Breast epithelium (tissue), 4 donors: ENCODE results near the gene SYT1. TPM values are rescaled to one million over a fixed set of nuclear protein-coding genes. Genes with fewer than 3 reads are reported as not detected.

Source experiments
- DNase-seq, 2 donors: peaks; one replicate each; pipeline ENCODE4 v3.0.0-alpha.2; 2019; ENCODE audit warnings: low spot score in 2 of 2
- H3K27ac ChIP-seq, 2 donors: fragments of 200-600 bp; sonication (generic) in 1 of 2; one replicate each; pipeline ENCODE4 v1.5.1; 2016 to 2019; ENCODE audit warnings: mild to moderate bottlenecking in 1 of 2
- H3K27me3 ChIP-seq, 2 donors: fragments of 200-600 bp; sonication (generic) in 1 of 2; one replicate each; pipeline versions ENCODE4 v1.5.1 to v1.6.0; 2017 to 2019; ENCODE audit warnings: control low read depth in 1 of 2, mild to moderate bottlenecking in 1 of 2
- H3K36me3 ChIP-seq: fragments of 200-600 bp; one replicate; pipeline ENCODE4 v1.5.1; 2019
- H3K4me1 ChIP-seq, 2 donors: fragments of 200-600 bp; sonication (generic); one replicate each; pipeline ENCODE4 v1.5.1; 2016 to 2019; ENCODE audit warnings: control low read depth in 1 of 2
- H3K4me3 ChIP-seq, 3 donors: fragments of 200-600 bp; sonication (generic); 1 replicate in 2 of 3; 2 replicates in 1 of 3; pipeline ENCODE4 v1.5.1; 2016 to 2019; ENCODE audit warnings: mild to moderate bottlenecking in 3 of 3, moderate library complexity in 2 of 3
- H3K9me3 ChIP-seq, 2 donors: fragments of 200-600 bp; sonication (generic) in 1 of 2; one replicate each; pipeline ENCODE4 v1.5.1; 2016 to 2019; ENCODE audit warnings: control low read depth in 1 of 2
- CTCF ChIP-seq, 3 donors: fragments of 450-650 bp; IDR thresholded peaks; one replicate each; pipeline ENCODE4 v1.5.1; 2016 to 2017; ENCODE audit warnings: antibody characterized with exemption in 3 of 3, mild to moderate bottlenecking in 3 of 3, moderate library complexity in 3 of 3
- POLR2A ChIP-seq: fragments of 450-650 bp; IDR thresholded peaks from one replicate; pipeline ENCODE4 v1.6.1; 2016; ENCODE audit warnings: antibody characterized with exemption, mild to moderate bottlenecking, moderate library complexity
- POLR2AphosphoS5 ChIP-seq, 3 donors: sonication (generic); formaldehyde crosslinking; IDR thresholded peaks; one replicate each; pipeline ENCODE4 v1.6.1; 2017; ENCODE audit warnings: antibody characterized with exemption in 3 of 3
- intact Hi-C: fragments of 100-400 bp; cut with DNase I; formaldehyde crosslinking; loops from one replicate; pipeline ENCODE4 v1.15.1; 2023; ENCODE audit warnings: low total_unique reads
- total RNA-seq, 3 donors: library from RNA; depleted of rRNA; stranded (reverse); fragments of >200 nt; gene quantifications; one replicate each; pipeline ENCODE4 v1.1.0, GENCODE V29; 2016

SYT1 gene
- total RNA-seq, 3 donors from 2014 or later = 1.1 to 2.3 (median 1.6) TPM

- intact Hi-C loops = no loop called here
Observed at GRCh38 chr12:78958941-78959340, 94.4 kb downstream of the SYT1 start.

DNA sequence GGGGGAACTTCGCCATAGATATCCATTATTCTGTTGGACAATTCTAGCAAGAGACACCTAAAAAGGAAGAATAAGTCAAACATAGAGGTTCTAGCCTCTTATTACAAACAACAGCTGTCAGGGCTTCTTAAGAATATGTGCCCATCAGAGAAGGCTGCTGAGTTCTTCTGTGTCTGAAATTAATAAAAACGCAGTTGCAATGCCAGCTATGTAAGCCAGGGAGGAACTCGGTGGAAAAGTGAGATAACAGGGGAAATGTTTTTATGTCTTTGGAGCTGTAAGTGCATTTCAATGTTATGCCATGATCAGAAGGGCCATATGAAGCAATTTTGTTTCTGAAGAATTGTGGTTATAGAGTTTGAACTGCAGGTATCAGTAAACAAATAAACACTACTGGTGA is 95.0 kb downstream of the SYT1 start:
- intact Hi-C loops = no loop called here
- TF ChIP-seq POLR2AphosphoS5 (IDR thresholded peaks at IDR 0.05) (no peak), POLR2A (no peak), CTCF (IDR thresholded peaks at IDR 0.05) (no peak)
- no peaks in the 10 kb centered on the region for H3K27me3 ChIP-seq
- H3K9me3 ChIP-seq = no peaks in the 10 kb centered on the region
- DNase-seq = no peak
- no peak overlapping the region for H3K27ac ChIP-seq
- no peak overlapping the region for H3K4me3 ChIP-seq
- no peaks in the 10 kb centered on the region for H3K4me1 ChIP-seq
- H3K36me3 ChIP-seq = no peaks in the 10 kb centered on the region

More at GRCh38 chr12:78958941-78959340, 94.4 kb downstream of the SYT1 start:
- Histone ChIP-seq H3K4me1 (no peaks in the 10 kb centered on the region), H3K27ac (no peak overlapping the region), H3K9me3 (no peaks in the 10 kb centered on the region), H3K36me3 (no peaks in the 10 kb centered on the region), H3K4me3 (no peak overlapping the region), H3K27me3 (no peaks in the 10 kb centered on the region)
- no peak for DNase-seq
- TF ChIP-seq POLR2A (no peak), POLR2AphosphoS5 (IDR thresholded peaks at IDR 0.05) (no peak), CTCF (IDR thresholded peaks at IDR 0.05) (no peak)

DNA sequence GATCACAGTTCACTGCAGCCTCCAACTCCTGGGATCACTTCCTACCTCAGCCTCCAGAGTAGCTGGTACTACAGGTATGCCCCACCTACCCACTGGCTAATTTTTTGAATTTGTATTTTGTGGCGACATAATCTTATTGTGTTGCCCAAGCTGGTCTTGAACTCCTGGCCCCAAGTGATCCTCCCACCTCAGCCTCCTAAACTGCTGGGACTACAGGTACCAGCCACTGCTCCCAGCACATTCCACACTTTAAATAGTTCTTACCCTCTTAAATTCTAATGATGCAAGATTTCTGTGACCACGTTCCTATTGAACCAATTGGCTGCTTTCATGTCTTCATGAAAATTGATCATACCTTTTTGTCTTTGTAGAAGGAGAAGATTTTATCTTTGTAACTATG is 96.6 kb downstream of the SYT1 start:
- Histone ChIP-seq H3K4me3 (no peak overlapping the region), H3K9me3 (no peaks in the 10 kb centered on the region), H3K36me3 (no peaks in the 10 kb centered on the region), H3K4me1 (no peaks in the 10 kb centered on the region), H3K27ac (no peak overlapping the region), H3K27me3 (no peaks in the 10 kb centered on the region)
- no peak for DNase-seq
- TF ChIP-seq POLR2A (no peak), CTCF (IDR thresholded peaks at IDR 0.05) (no peak), POLR2AphosphoS5 (IDR thresholded peaks at IDR 0.05) (no peak)
- intact Hi-C loops = no loop called here

- no peak overlapping the region for H3K4me3 ChIP-seq
- intact Hi-C loops = no loop called here
- DNase-seq = no peak
- no peak for TF ChIP-seq CTCF (IDR thresholded peaks at IDR 0.05)
- TF ChIP-seq POLR2A = no peak
- TF ChIP-seq POLR2AphosphoS5 (IDR thresholded peaks at IDR 0.05) = no peak
- H3K4me1 ChIP-seq = no peaks in the 10 kb centered on the region
- no peaks in the 10 kb centered on the region for H3K27me3 ChIP-seq
- H3K27ac ChIP-seq = no peak overlapping the region
- no peaks in the 10 kb centered on the region for H3K36me3 ChIP-seq
- no peaks in the 10 kb centered on the region for H3K9me3 ChIP-seq
Observed at GRCh38 chr12:78963439-78964227, 99.1 kb downstream of the SYT1 start.

DNA sequence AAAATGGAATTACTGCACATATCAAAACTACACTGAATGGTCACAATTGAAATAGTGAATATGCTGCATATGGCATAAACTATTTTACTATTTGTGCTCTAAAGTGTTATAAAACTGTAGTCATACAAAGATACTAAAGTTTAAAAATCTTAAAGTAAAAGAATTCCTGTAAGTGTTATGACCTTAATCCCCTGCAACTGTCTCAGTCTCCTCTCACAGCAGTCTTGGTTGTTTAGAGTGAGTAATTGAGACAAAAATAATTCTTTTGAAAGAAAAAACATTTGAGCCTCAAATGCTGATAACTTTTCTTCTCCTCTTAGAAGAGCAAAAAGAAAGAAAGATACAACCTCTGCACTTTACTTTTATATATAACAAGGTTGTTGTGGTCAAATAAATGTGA is 99.9 kb downstream of the SYT1 start:
- H3K27ac ChIP-seq = no peak overlapping the region
- H3K27me3 ChIP-seq = no peaks in the 10 kb centered on the region
- intact Hi-C loops = no loop called here
- H3K36me3 ChIP-seq = no peaks in the 10 kb centered on the region
- H3K9me3 ChIP-seq = no peaks in the 10 kb centered on the region
- H3K4me3 ChIP-seq = no peak overlapping the region
- no peak for DNase-seq
- H3K4me1 ChIP-seq = no peaks in the 10 kb centered on the region
- TF ChIP-seq POLR2AphosphoS5 (IDR thresholded peaks at IDR 0.05) (no peak), CTCF (IDR thresholded peaks at IDR 0.05) (no peak), POLR2A (no peak)
